SK-N-MC (cell line): ENCODE results near the gene SKIC3.

Experiments used
- EZH2 ChIP-seq: fragments of 200-600 bp; sonication (generic); IDR thresholded peaks from one replicate; pipeline ENCODE4 v1.6.1; 2017; ENCODE audit warnings: antibody characterized with exemption
- POLR2AphosphoS5 ChIP-seq: IDR thresholded peaks from 2 replicates; pipeline ENCODE4 v1.6.1; 2012; ENCODE audit warnings: mild to moderate bottlenecking, low read depth, low read length, borderline replicate concordance

GRCh38 chr5:95531491-95531890 is 23.3 kb downstream of the SKIC3 start:
- TF ChIP-seq EZH2 (no peak), POLR2AphosphoS5 (no peak)
